ENCODE data around the gene KRTAP12-3.

DNA sequence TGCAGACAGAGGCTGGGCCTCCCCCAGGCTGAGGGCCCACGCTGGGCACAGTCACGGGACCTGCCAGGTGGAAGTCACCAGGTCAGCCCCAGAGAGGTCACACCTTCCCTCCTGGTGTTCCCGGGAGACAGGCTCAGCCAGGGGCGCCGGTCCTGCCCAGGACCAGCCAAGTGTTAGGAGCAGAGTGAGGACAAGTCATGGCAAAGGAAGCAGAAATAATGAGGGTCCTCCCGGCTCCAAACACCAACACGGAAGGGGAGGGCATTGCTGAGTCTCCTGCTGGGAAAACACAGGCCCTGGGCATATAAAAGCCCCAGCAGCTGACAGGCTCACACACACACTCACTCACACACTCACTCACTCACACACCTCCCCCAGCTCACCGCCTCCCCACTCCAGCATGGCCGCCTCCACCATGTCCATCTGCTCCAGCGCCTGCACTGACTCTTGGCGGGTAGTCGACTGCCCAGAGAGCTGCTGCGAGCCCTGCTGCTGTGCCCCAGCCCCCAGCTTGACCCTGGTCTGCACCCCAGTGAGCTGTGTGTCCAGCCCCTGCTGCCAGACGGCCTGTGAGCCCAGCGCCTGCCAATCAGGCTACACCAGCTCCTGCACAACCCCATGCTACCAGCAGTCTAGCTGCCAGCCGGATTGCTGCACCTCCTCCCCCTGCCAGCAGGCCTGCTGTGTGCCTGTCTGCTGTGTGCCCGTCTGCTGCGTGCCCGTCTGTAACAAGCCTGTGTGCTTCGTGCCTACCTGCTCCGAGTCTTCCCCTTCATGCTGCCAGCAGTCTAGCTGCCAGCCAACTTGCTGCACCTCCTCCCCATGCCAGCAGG, 20.5 kb upstream of the KRTAP12-3 start, which contains the start of gene KRTAP10-10:
- TF ChIP-seq TAF1 (IDR thresholded peaks at IDR 0.05; ENCODE audit: borderline replicate concordance, low read depth, low read length) (no peak), SIN3A (IDR thresholded peaks at IDR 0.05; ENCODE audit: borderline replicate concordance, low read depth, low read length) (no peak), POLR2AphosphoS5 (IDR thresholded peaks at IDR 0.05; ENCODE audit: low read depth, low read length) (no peak), SMC3 (IDR thresholded peaks at IDR 0.05; ENCODE audit: low read depth, low read length) (no peak), FOXM1 (IDR thresholded peaks at IDR 0.05; ENCODE audit: low read depth) (no peak), MEF2A (IDR thresholded peaks at IDR 0.05; ENCODE audit: borderline replicate concordance, low read depth) (no peak), EZH2phosphoT487 (IDR thresholded peaks at IDR 0.05; ENCODE audit: borderline replicate concordance, low read depth) (no peak), ELF1 (IDR thresholded peaks at IDR 0.05) (no peak), RAD21 (IDR thresholded peaks at IDR 0.05; ENCODE audit: low read length) (no peak)
- TF ChIP-seq, protein P1, sequence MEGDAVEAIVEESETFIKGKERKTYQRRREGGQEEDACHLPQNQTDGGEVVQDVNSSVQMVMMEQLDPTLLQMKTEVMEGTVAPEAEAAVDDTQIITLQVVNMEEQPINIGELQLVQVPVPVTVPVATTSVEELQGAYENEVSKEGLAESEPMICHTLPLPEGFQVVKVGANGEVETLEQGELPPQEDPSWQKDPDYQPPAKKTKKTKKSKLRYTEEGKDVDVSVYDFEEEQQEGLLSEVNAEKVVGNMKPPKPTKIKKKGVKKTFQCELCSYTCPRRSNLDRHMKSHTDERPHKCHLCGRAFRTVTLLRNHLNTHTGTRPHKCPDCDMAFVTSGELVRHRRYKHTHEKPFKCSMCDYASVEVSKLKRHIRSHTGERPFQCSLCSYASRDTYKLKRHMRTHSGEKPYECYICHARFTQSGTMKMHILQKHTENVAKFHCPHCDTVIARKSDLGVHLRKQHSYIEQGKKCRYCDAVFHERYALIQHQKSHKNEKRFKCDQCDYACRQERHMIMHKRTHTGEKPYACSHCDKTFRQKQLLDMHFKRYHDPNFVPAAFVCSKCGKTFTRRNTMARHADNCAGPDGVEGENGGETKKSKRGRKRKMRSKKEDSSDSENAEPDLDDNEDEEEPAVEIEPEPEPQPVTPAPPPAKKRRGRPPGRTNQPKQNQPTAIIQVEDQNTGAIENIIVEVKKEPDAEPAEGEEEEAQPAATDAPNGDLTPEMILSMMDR (IDR thresholded peaks at IDR 0.05) = no peak

Data from SK-N-SH (cell line).